NB4 (cell line): Measurements from ENCODE around the gene APCDD1.

ENCODE experiments used
- CTCF ChIP-seq: IDR thresholded peaks from one replicate; pipeline ENCODE4 v1.5.1; 2012; ENCODE audit warnings: low read depth, low read length
- POLR2A ChIP-seq: IDR thresholded peaks from 2 replicates; pipeline ENCODE4 v1.6.1; 2011; ENCODE audit warnings: mild to moderate bottlenecking; ENCODE audit not compliant: insufficient read length; ENCODE audit errors: extremely low read depth

DNA sequence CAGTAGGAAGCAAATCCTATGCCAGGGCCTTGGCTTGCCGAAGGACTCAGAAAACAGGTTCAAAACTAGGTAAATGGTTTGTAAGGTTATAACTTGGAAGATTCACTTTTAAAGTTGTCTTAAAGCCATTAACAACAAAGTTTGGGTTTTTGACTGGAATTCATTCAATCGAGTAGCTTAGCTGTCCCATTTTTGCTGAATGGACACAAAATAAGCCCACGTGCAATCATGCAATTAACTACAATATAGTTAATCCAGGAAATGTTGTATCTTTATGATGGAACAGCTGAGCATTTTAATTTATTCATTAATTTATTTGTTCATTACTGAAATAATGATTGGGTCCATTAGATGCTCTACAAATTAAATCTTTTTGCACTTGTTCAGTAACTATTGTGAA lies 18.3 kb upstream of the APCDD1 start:
- TF ChIP-seq CTCF (no peak), POLR2A (no peak)
